GM19467 (cell line): ENCODE results near the gene FFAR4.

Source experiments
- ATAC-seq: cut with Tn5 transposase; IDR thresholded peaks from one replicate; pipeline ENCODE4 v1.9.1; 2021; ENCODE audit warnings: mild to moderate bottlenecking, moderate library complexity; ENCODE audit not compliant: unreplicated experiment

The FFAR4 gene

GRCh38 chr10:93599335-93599734 is 32.9 kb downstream of the FFAR4 start:
- ATAC-seq = no peak

GRCh38 chr10:93599778-93600177 is 33.3 kb downstream of the FFAR4 start:
- no peak for ATAC-seq

GRCh38 chr10:93600446-93601145 is 34.1 kb downstream of the FFAR4 start:
- ATAC-seq = no peak

GRCh38 chr10:93601146-93601773 is 34.8 kb downstream of the FFAR4 start, which contains the start of gene RBP4:
RBP4 (minus strand) TSS chr10:93601235; CDS start chr10:93601028, 207 bp downstream.
- ATAC-seq = no peak

- no peak for ATAC-seq
Measured at GRCh38 chr10:93601774-93602162, 35.3 kb downstream of the FFAR4 start.

- ATAC-seq = no peak
Measured at GRCh38 chr10:93603023-93603422, 36.6 kb downstream of the FFAR4 start.

- ATAC-seq = no peak
Measured at GRCh38 chr10:93604146-93604545, 37.7 kb downstream of the FFAR4 start.

- no peak for ATAC-seq
Measured at GRCh38 chr10:93608421-93608820, 42.0 kb downstream of the FFAR4 start.

- no peak for ATAC-seq
Measured at GRCh38 chr10:93612311-93612710, 45.8 kb downstream of the FFAR4 start, which contains the start of gene PDE6C. PDE6C (plus strand) TSS chr10:93612537; CDS start chr10:93612726, 189 bp downstream.

- no peak for ATAC-seq
Measured at GRCh38 chr10:93613126-93613525, 46.7 kb downstream of the FFAR4 start.

- no peak for ATAC-seq
Measured at GRCh38 chr10:93614101-93614825, 47.8 kb downstream of the FFAR4 start.

- ATAC-seq = no peak
Measured at GRCh38 chr10:93615576-93616235, 49.2 kb downstream of the FFAR4 start.

- no peak for ATAC-seq
Measured at GRCh38 chr10:93620925-93621324, 54.5 kb downstream of the FFAR4 start.

- no peak for ATAC-seq
Measured at GRCh38 chr10:93622942-93623341, 56.5 kb downstream of the FFAR4 start.

- ATAC-seq = no peak
Measured at GRCh38 chr10:93628858-93629257, 62.4 kb downstream of the FFAR4 start.

GRCh38 chr10:93629647-93630305 is 63.3 kb downstream of the FFAR4 start:
- ATAC-seq = no peak

GRCh38 chr10:93630625-93631557 is 64.4 kb downstream of the FFAR4 start:
- no peak for ATAC-seq
